Heart left ventricle (tissue), 16 donors: Measurements from ENCODE around the gene CCL19. TPM values are rescaled to one million over a fixed set of nuclear protein-coding genes. Genes with fewer than 3 reads are reported as not detected.
A peak's percentile ranks its signal among the peaks of the same experiment; 100 is the strongest.

Experiments
- ATAC-seq, 4 donors: fragments of 200-7000 bp; cut with Tn5 transposase; one replicate each; pipeline ENCODE4 v1.9.1; 2020 to 2022; ENCODE audit warnings: moderate library complexity in 4 of 4, mild to moderate bottlenecking in 3 of 4, moderate number of reproducible peaks in 1 of 4
- DNase-seq, 5 donors: peaks; one replicate each; pipeline ENCODE4 v3.0.0-alpha.2; 2020
- H3K27ac ChIP-seq, 12 donors: fragments of 200-600 bp; sonication (generic) in 4 of 12; one replicate each; pipeline versions ENCODE4 v1.5.0 to v1.8.0; 2016 to 2022; ENCODE audit warnings: mild to moderate bottlenecking in 2 of 12
- H3K27me3 ChIP-seq, 9 donors: fragments of 200-600 bp; sonication (generic) in 2 of 9; one replicate each; pipeline versions ENCODE4 v1.5.1 to v1.8.0; 2016 to 2022; ENCODE audit warnings: mild to moderate bottlenecking in 3 of 9
- H3K36me3 ChIP-seq, 9 donors: fragments of 200-600 bp; sonication (generic) in 2 of 9; one replicate each; pipeline versions ENCODE4 v1.5.0 to v1.8.0; 2018 to 2022; ENCODE audit warnings: mild to moderate bottlenecking in 2 of 9
- H3K4me1 ChIP-seq, 12 donors: fragments of 200-600 bp; sonication (generic) in 4 of 12; one replicate each; pipeline versions ENCODE4 v1.5.0 to v1.8.0; 2016 to 2022; ENCODE audit warnings: mild to moderate bottlenecking in 3 of 12
- H3K4me3 ChIP-seq, 12 donors: fragments of 200-600 bp; sonication (generic) in 4 of 12; one replicate each; pipeline versions ENCODE4 v1.5.0 to v1.8.0; 2017 to 2022; ENCODE audit warnings: mild to moderate bottlenecking in 9 of 12, moderate library complexity in 4 of 12
- H3K9me3 ChIP-seq, 12 donors: fragments of 200-600 bp; sonication (generic) in 4 of 12; one replicate each; pipeline versions ENCODE4 v1.5.0 to v1.8.0; 2016 to 2022; ENCODE audit warnings: mild to moderate bottlenecking in 1 of 12
- POLR2A ChIP-seq, 2 donors: fragments of 450-650 bp; IDR thresholded peaks; one replicate each; pipeline ENCODE4 v1.6.1; 2017; ENCODE audit warnings: antibody characterized with exemption in 2 of 2, mild to moderate bottlenecking in 2 of 2, moderate library complexity in 2 of 2
- WGBS, 4 donors: extraction: QIAGEN DNeasy Blood & Tissue Kit in 2 of 4; methylation state at CpG; one replicate each; pipeline versions ENCODE4 v1.1.5 to v1.1.7; 2013 to 2018; 5-methylcytosine and 5-hydroxymethylcytosine counted together
- intact Hi-C, 10 donors: fragments of 100-400 bp; cut with DNase I; formaldehyde crosslinking; loops; one replicate each; pipeline versions ENCODE4 v1.11.1 to v1.14.2; 2022
- polyA plus RNA-seq, 2 donors: library from polyadenylated mRNA; stranded (reverse); fragments of 200-250 nt; gene quantifications; one replicate each; pipeline ENCODE4 v1.2.3, GENCODE V29; 2013
- total RNA-seq, 9 donors: library from RNA; depleted of rRNA in 2 of 9; stranded (reverse); fragments of >200 nt in 2 of 9; fragmentation: NEBNext Ultra II Directional in 3 of 9; extraction: Animal tissue kit (Norgen Biotek cat#: 25700) in 3 of 9; gene quantifications; one replicate each; pipeline versions ENCODE4 v1.1.0 to v1.2.4, GENCODE V29; 2016 to 2023
- TF ChIP-seq, protein P1 (sequence below), 12 donors: fragments of 200-600 bp; sonication (generic) in 4 of 12; IDR thresholded peaks; one replicate each; pipeline versions ENCODE4 v1.5.0 to v1.8.0; 2018 to 2022; ENCODE audit warnings: antibody characterized with exemption in 12 of 12, mild to moderate bottlenecking in 5 of 12
- donor health status: ischemic (EF 13 %, LVEDD 7.1; RV severe dilation, severe dysfunction).
- donor health status: healthy with polysubstance abuse.
- donor health status: DM: no; HTN: yes; CAD: no.
- donor health status: DM: no; HTN: no; CAD: no.
- donor health status: ischemic (EF 25% LVEDD 6.9; RV normal size, moderate dysfunction).
- donor health status: ischemic (EF 25% LVEDD 5.7; RV mildly dilated, moderate dysfunction).
- donor health status: healthy.
- donor health status: DM: yes; HTN: yes; CAD: no.
- donor health status: ischemic (EF 35%, LVEDD 5.7; RV mildly dilated, moderate dysfunction).
- donor health status: nonischemic (EF 11% LVEDD 7.7; RV severe dilation, severe dysfunction).
- donor health status: DM: yes; HTN: yes; CAD: no.
- donor health status: PGD.
- donor health status: ischemic (EF 29% LVEDD 5.4; RV normal size, mild dysfunction).
- donor health status: nonischemic (EF 23%, LVEDD 6.1; RV moderate dilation, normal function).

The CCL19 gene
- total and polyA plus RNA-seq, 11 donors, result 0.46 to 25.7 (median 1.3) TPM; not detected in 5

- intact Hi-C loops, result loop anchor here in 1 of 10 donors (10.0 kb wide), 1 partner anchor 412 kb away; the partner anchor contains the start of genes FANCG and VCP
- H3K27me3 ChIP-seq, result no peaks in the 10 kb centered on the region
- TF ChIP-seq POLR2A (IDR thresholded peaks at IDR 0.05), result no peak
- TF ChIP-seq, protein P1, sequence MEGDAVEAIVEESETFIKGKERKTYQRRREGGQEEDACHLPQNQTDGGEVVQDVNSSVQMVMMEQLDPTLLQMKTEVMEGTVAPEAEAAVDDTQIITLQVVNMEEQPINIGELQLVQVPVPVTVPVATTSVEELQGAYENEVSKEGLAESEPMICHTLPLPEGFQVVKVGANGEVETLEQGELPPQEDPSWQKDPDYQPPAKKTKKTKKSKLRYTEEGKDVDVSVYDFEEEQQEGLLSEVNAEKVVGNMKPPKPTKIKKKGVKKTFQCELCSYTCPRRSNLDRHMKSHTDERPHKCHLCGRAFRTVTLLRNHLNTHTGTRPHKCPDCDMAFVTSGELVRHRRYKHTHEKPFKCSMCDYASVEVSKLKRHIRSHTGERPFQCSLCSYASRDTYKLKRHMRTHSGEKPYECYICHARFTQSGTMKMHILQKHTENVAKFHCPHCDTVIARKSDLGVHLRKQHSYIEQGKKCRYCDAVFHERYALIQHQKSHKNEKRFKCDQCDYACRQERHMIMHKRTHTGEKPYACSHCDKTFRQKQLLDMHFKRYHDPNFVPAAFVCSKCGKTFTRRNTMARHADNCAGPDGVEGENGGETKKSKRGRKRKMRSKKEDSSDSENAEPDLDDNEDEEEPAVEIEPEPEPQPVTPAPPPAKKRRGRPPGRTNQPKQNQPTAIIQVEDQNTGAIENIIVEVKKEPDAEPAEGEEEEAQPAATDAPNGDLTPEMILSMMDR (IDR thresholded peaks at IDR 0.05), result no peak
- ATAC-seq (no peak), DNase-seq (no peak)
- H3K4me3 ChIP-seq, result no peak overlapping the region
- peak overlapping the region in 2 of 12 donors; percentile 45 to 99 for H3K27ac ChIP-seq
- H3K4me1 ChIP-seq, result peaks cover 0 to 24% (median 12%) of the 10 kb centered on the region in 12 donors
- H3K36me3 ChIP-seq, result peaks cover 0 to 39% (median 23%) of the 10 kb centered on the region in 9 donors
- H3K9me3 ChIP-seq, result no peaks in the 10 kb centered on the region
These were observed 27.8 kb downstream of the CCL19 start for GRCh38 chr9:34663303-34663605.

- Histone ChIP-seq H3K9me3 (no peaks in the 10 kb centered on the region), H3K4me1 (peaks cover 0 to 24% (median 12%) of the 10 kb centered on the region in 12 donors), H3K27ac (peak within 1 kb of the TSS in 2 of 12 donors; percentile 45 to 99), H3K4me3 (no peak within 1 kb of the TSS), H3K36me3 (peaks cover 0 to 40% (median 24%) of the 10 kb centered on the region in 9 donors), H3K27me3 (no peaks in the 10 kb centered on the region)
- ATAC-seq (no peak), DNase-seq (no peak)
- no peak for TF ChIP-seq POLR2A (IDR thresholded peaks at IDR 0.05)
- WGBS, 4 donors, result 88 to 97% (median 91%) methylated on average over 4 of the region's 4 CpGs
- intact Hi-C loops, result loop anchor here in 1 of 10 donors (10.0 kb wide), 1 partner anchor 412 kb away; the partner anchor contains the start of genes FANCG and VCP
These were observed 28.4 kb downstream of the CCL19 start, which contains the start of gene CCL27 for GRCh38 chr9:34662526-34663302. TSS of gene CCL27 (minus strand) at chr9:34662657. CDS start at chr9:34662633, 24 bp downstream.

DNA sequence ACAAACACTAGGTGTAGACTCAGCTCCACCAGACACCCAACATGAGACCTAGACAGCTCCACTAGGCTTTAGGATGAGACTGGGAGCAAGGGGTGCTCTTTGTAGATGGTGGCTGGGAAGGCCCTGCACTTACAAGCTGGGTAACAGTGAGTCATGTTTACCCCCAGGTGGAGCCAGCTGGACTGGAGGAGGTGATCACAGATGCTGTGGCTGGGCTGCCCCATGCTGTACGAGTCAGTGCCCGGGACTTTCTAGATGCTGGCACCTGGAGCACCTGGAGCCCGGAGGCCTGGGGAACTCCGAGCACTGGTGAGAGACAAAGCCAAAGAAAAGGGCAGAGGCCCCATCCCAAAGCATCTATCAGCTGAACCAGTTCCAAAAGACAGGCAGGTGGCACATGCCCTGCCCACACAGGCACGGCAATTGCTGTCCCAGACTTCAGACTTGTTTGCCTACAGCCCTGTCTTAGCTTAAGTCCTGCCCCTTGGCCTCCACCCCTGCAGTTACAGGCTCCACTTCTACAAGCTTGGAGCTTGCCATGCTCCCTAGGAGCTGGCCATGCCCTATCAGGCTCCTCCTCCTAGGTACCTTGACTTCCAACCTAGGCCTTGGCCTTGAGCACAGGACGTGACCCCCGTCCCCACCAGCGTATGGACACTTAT, 31.4 kb downstream of the CCL19 start:
- intact Hi-C loops, result loop anchor here in 1 of 10 donors (10.0 kb wide), 1 partner anchor 415 kb away; the partner anchor contains the start of genes FANCG and VCP
- Histone ChIP-seq H3K36me3 (peaks cover 0 to 45% (median 27%) of the 10 kb centered on the region in 9 donors), H3K27ac (no peak overlapping the region), H3K9me3 (no peaks in the 10 kb centered on the region), H3K4me1 (peaks cover 0 to 31% (median 13%) of the 10 kb centered on the region in 12 donors), H3K27me3 (no peaks in the 10 kb centered on the region), H3K4me3 (no peak overlapping the region)
- WGBS, 4 donors, result 90 to 96% (median 94%) methylated on average over 4 to 8 of the region's 8 CpGs
- ATAC-seq (no peak), DNase-seq (peak in 1 of 5 donors; percentile 18)
- TF ChIP-seq, protein P1 (IDR thresholded peaks at IDR 0.05), result no peak
- TF ChIP-seq POLR2A (IDR thresholded peaks at IDR 0.05), result no peak

DNA sequence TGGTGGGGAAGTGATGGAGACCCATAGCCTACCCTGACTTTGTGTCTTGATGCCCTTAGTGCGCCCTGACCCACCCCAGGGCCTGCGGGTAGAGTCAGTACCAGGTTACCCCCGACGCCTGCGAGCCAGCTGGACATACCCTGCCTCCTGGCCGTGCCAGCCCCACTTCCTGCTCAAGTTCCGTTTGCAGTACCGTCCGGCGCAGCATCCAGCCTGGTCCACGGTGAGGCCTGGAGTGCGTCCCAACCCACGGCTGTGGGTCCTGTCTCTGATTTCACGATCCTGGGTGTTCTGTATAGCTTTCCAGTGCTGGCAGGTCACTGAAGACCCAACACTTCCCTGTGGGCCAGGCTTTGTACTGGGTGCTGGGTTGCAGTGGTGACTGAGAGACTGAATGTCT, 32.6 kb downstream of the CCL19 start:
- TF ChIP-seq, protein P1 (IDR thresholded peaks at IDR 0.05), result no peak
- TF ChIP-seq POLR2A (IDR thresholded peaks at IDR 0.05), result no peak
- no peak for ATAC-seq
- Histone ChIP-seq H3K4me3 (no peak overlapping the region), H3K9me3 (no peaks in the 10 kb centered on the region), H3K27ac (no peak overlapping the region), H3K36me3 (peaks cover 0 to 45% (median 27%) of the 10 kb centered on the region in 9 donors), H3K27me3 (no peaks in the 10 kb centered on the region), H3K4me1 (peaks cover 0 to 35% (median 22%) of the 10 kb centered on the region in 12 donors)
- WGBS, 4 donors, result 86 to 91% (median 90%) methylated on average over 14 of the region's 14 CpGs
- intact Hi-C loops, result no loop called here
- DNase-seq, result peak in 1 of 5 donors; percentile 12
